Measurements from ENCODE around the gene SUV39H2.
"Not testable (repeated sequence)": the region's sequence is repeated elsewhere in the genome, so short reads cannot be mapped to it uniquely, and the experiment has no call there.

The SUV39H2 gene

GRCh38 chr10:14873090-14873760 is 5.4 kb upstream of the SUV39H2 start:
- DNase-seq (ENCODE audit: low read depth, low spot score): peak; percentile 41

GRCh38 chr10:14875941-14876340 is 2.7 kb upstream of the SUV39H2 start:
- DNase-seq (ENCODE audit: low read depth, low spot score): no peak

- DNase-seq (ENCODE audit: low read depth, low spot score): no peak
Observed at GRCh38 chr10:14876764-14877163, 1.9 kb upstream of the SUV39H2 start.

GRCh38 chr10:14879124-14879927 is 660 bp downstream of the SUV39H2 start:
- DNase-seq (ENCODE audit: low read depth, low spot score): peak; percentile 57

- DNase-seq (ENCODE audit: low read depth, low spot score): peak; percentile 5
Observed at GRCh38 chr10:14879928-14880193, 1.2 kb downstream of the SUV39H2 start.

GRCh38 chr10:14880229-14880628 is 1.6 kb downstream of the SUV39H2 start:
- peak; percentile 30 for DNase-seq (ENCODE audit: low read depth, low spot score)

- DNase-seq (ENCODE audit: low read depth, low spot score): no peak
Observed at GRCh38 chr10:14884082-14884481, 5.4 kb downstream of the SUV39H2 start.

- no peak for DNase-seq (ENCODE audit: low read depth, low spot score)
Observed at GRCh38 chr10:14889318-14889717, 10.7 kb downstream of the SUV39H2 start.

- no peak for DNase-seq (ENCODE audit: low read depth, low spot score)
Observed at GRCh38 chr10:14891151-14891550, 12.5 kb downstream of the SUV39H2 start.

GRCh38 chr10:14904316-14904732 is 25.7 kb downstream of the SUV39H2 start:
- peak; percentile 39 for DNase-seq (ENCODE audit: low read depth, low spot score)

- no peak for DNase-seq (ENCODE audit: low read depth, low spot score)
Observed at GRCh38 chr10:14904864-14905263, 26.2 kb downstream of the SUV39H2 start.

GRCh38 chr10:14905890-14906289 is 27.2 kb downstream of the SUV39H2 start:
- no peak for DNase-seq (ENCODE audit: low read depth, low spot score)

- no peak for DNase-seq (ENCODE audit: low read depth, low spot score)
Observed at GRCh38 chr10:14906765-14907164, 28.1 kb downstream of the SUV39H2 start.

- DNase-seq (ENCODE audit: low read depth, low spot score): not testable (repeated sequence)
Observed at GRCh38 chr10:14907591-14907990, 28.9 kb downstream of the SUV39H2 start.

GRCh38 chr10:14909101-14909500 is 30.4 kb downstream of the SUV39H2 start:
- no peak for DNase-seq (ENCODE audit: low read depth, low spot score)

- DNase-seq (ENCODE audit: low read depth, low spot score): no peak
Observed at GRCh38 chr10:14910953-14911352, 32.3 kb downstream of the SUV39H2 start.

- no peak for DNase-seq (ENCODE audit: low read depth, low spot score)
Observed at GRCh38 chr10:14911801-14912200, 33.1 kb downstream of the SUV39H2 start.

GRCh38 chr10:14916600-14916999 is 37.9 kb downstream of the SUV39H2 start:
- no peak for DNase-seq (ENCODE audit: low read depth, low spot score)

- DNase-seq (ENCODE audit: low read depth, low spot score): no peak
Observed at GRCh38 chr10:14917827-14918226, 39.2 kb downstream of the SUV39H2 start.

- DNase-seq (ENCODE audit: low read depth, low spot score): peak; percentile 21
Observed at GRCh38 chr10:14918964-14919363, 40.3 kb downstream of the SUV39H2 start.

- no peak for DNase-seq (ENCODE audit: low read depth, low spot score)
Observed at GRCh38 chr10:14924013-14924412, 45.3 kb downstream of the SUV39H2 start.

GRCh38 chr10:14925268-14925667 is 46.6 kb downstream of the SUV39H2 start:
- no peak for DNase-seq (ENCODE audit: low read depth, low spot score)

- DNase-seq (ENCODE audit: low read depth, low spot score): no peak
Observed at GRCh38 chr10:14926061-14926470, 47.4 kb downstream of the SUV39H2 start.
